Ovary (tissue), 3 donors: ENCODE results near the gene TNFRSF19.

Experiments
- EP300 ChIP-seq: sonication (generic); formaldehyde crosslinking; IDR thresholded peaks from one replicate; pipeline ENCODE4 v1.6.1; 2017; ENCODE audit warnings: antibody characterized with exemption
- POLR2A ChIP-seq: fragments of 450-650 bp; IDR thresholded peaks from one replicate; pipeline ENCODE4 v1.6.1; 2017; ENCODE audit warnings: antibody characterized with exemption, mild to moderate bottlenecking, moderate library complexity
- TF ChIP-seq, protein P1 (sequence below), 3 donors: fragments of 450-650 bp in 2 of 3; fragments of 200-600 bp in 1 of 3; IDR thresholded peaks; one replicate each; pipeline versions ENCODE4 v1.5.1 to v1.8.0; 2016 to 2022; ENCODE audit warnings: antibody characterized with exemption in 3 of 3, mild to moderate bottlenecking in 1 of 3
- donor health status: DM: no; HTN: no; CAD: no.

DNA sequence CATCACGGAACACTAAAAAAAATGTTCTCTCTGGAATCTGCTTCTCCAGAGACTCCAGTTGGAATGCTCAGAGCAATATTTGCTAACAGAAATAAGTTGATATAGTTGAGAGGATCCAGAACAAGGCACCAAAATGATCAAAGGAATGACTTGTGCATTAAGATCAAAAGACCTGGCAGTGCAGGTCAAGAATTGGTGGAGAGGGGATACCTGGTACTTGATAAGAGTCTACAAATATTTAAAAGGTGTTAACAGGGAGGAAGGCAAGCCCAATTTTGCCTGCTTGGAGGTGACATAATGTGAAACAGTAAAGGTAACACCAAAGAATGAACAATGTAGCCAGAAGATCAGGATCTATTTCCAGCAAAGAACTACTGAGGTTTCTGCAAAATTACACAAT is 20.0 kb upstream of the TNFRSF19 start:
- TF ChIP-seq, protein P1, sequence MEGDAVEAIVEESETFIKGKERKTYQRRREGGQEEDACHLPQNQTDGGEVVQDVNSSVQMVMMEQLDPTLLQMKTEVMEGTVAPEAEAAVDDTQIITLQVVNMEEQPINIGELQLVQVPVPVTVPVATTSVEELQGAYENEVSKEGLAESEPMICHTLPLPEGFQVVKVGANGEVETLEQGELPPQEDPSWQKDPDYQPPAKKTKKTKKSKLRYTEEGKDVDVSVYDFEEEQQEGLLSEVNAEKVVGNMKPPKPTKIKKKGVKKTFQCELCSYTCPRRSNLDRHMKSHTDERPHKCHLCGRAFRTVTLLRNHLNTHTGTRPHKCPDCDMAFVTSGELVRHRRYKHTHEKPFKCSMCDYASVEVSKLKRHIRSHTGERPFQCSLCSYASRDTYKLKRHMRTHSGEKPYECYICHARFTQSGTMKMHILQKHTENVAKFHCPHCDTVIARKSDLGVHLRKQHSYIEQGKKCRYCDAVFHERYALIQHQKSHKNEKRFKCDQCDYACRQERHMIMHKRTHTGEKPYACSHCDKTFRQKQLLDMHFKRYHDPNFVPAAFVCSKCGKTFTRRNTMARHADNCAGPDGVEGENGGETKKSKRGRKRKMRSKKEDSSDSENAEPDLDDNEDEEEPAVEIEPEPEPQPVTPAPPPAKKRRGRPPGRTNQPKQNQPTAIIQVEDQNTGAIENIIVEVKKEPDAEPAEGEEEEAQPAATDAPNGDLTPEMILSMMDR (IDR thresholded peaks at IDR 0.05): no peak
- TF ChIP-seq EP300 (no peak), POLR2A (no peak)
